HL-60 (cell line): Measurements from ENCODE around the gene SGSH.

ENCODE experiments used
- CTCF ChIP-seq: IDR thresholded peaks from one replicate; pipeline ENCODE4 v1.5.1; 2011; ENCODE audit warnings: low read length, control low read depth, inconsistent platforms; ENCODE audit not compliant: insufficient read depth
- POLR2AphosphoS5 ChIP-seq: IDR thresholded peaks from 2 replicates; pipeline ENCODE4 v1.6.1; 2012; ENCODE audit warnings: low read depth
- TF ChIP-seq, protein P1 (sequence below): IDR thresholded peaks from 2 replicates; pipeline ENCODE4 v1.6.1; 2012; ENCODE audit warnings: low read depth; ENCODE audit not compliant: insufficient replicate concordance

- TF ChIP-seq CTCF (no peak), POLR2AphosphoS5 (no peak)
- TF ChIP-seq, protein P1, sequence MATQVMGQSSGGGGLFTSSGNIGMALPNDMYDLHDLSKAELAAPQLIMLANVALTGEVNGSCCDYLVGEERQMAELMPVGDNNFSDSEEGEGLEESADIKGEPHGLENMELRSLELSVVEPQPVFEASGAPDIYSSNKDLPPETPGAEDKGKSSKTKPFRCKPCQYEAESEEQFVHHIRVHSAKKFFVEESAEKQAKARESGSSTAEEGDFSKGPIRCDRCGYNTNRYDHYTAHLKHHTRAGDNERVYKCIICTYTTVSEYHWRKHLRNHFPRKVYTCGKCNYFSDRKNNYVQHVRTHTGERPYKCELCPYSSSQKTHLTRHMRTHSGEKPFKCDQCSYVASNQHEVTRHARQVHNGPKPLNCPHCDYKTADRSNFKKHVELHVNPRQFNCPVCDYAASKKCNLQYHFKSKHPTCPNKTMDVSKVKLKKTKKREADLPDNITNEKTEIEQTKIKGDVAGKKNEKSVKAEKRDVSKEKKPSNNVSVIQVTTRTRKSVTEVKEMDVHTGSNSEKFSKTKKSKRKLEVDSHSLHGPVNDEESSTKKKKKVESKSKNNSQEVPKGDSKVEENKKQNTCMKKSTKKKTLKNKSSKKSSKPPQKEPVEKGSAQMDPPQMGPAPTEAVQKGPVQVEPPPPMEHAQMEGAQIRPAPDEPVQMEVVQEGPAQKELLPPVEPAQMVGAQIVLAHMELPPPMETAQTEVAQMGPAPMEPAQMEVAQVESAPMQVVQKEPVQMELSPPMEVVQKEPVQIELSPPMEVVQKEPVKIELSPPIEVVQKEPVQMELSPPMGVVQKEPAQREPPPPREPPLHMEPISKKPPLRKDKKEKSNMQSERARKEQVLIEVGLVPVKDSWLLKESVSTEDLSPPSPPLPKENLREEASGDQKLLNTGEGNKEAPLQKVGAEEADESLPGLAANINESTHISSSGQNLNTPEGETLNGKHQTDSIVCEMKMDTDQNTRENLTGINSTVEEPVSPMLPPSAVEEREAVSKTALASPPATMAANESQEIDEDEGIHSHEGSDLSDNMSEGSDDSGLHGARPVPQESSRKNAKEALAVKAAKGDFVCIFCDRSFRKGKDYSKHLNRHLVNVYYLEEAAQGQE, result no peak
Observed at GRCh38 chr17:80224683-80225082, 4.5 kb upstream of the SGSH start.
